GM12892 (cell line): Measurements from ENCODE around the gene STH. TPM values are rescaled to one million over a fixed set of nuclear protein-coding genes. Genes with fewer than 3 reads are reported as not detected.
"Not testable (repeated sequence)": the region's sequence is repeated elsewhere in the genome, so short reads cannot be mapped to it uniquely, and the experiment has no call there.

Experiments used
- DNase-seq: peaks from one replicate; pipeline ENCODE4 v3.0.0; 2011; ENCODE audit not compliant: insufficient read length
- FAIRE-seq: peaks from 2 replicates; lab custom pipeline; 2011; peaks lifted over from hg19 to GRCh38; lab: Jason Lieb, UNC
- POLR2A ChIP-seq: IDR thresholded peaks from 2 replicates; pipeline ENCODE4 v1.6.1; 2011; ENCODE audit warnings: low read depth, low read length, control low read depth
- POLR2AphosphoS5 ChIP-seq: IDR thresholded peaks from 2 replicates; pipeline ENCODE4 v1.6.1; 2011; ENCODE audit warnings: low read depth, low read length, control low read depth
- TAF1 ChIP-seq: IDR thresholded peaks from 2 replicates; pipeline ENCODE4 v1.6.1; 2011; ENCODE audit warnings: low read depth, mild to moderate bottlenecking, control low read depth, low read length, borderline replicate concordance
- polyA plus RNA-seq: library from polyadenylated mRNA; unstranded; fragments of >200 nt; gene quantifications from one replicate; pipeline ENCODE4 v1.2.1, GENCODE V29; 2012; ENCODE audit warnings: missing spikeins, inconsistent platforms; ENCODE audit not compliant: missing spikeins

Gene STH
- not detected for polyA plus RNA-seq

- no peak for TF ChIP-seq POLR2AphosphoS5
- TF ChIP-seq TAF1, result no peak
- no peak for TF ChIP-seq POLR2A
- DNase-seq, result no peak
- no peak for FAIRE-seq
These were observed at the start of gene STH for GRCh38 chr17:45998987-45999899. Gene STH (plus strand): TSS chr17:45999250. CDS start chr17:45999280, 30 bp downstream.

GRCh38 chr17:45949755-45950320, 49.2 kb upstream of the STH start:
- FAIRE-seq (no peak), DNase-seq (no peak)
- TF ChIP-seq TAF1, result no peak

- TF ChIP-seq POLR2A, result no peak
- no peak for TF ChIP-seq TAF1
- TF ChIP-seq POLR2AphosphoS5, result no peak
- FAIRE-seq, result no peak
- no peak for DNase-seq
These were observed 48.2 kb upstream of the STH start for GRCh38 chr17:45950888-45951287.

- FAIRE-seq, result no peak
- TF ChIP-seq POLR2AphosphoS5, result no peak
- no peak for TF ChIP-seq POLR2A
- no peak for TF ChIP-seq TAF1
These were observed 47.6 kb upstream of the STH start for GRCh38 chr17:45951403-45951802.

GRCh38 chr17:45951941-45952340, 47.1 kb upstream of the STH start:
- DNase-seq (no peak), FAIRE-seq (no peak)
- TF ChIP-seq POLR2AphosphoS5 (no peak), POLR2A (no peak), TAF1 (no peak)

More at GRCh38 chr17:45951403-45951802, 47.6 kb upstream of the STH start:
- no peak for DNase-seq

GRCh38 chr17:45952814-45953320, 46.2 kb upstream of the STH start:
- FAIRE-seq (no peak), DNase-seq (no peak)
- TF ChIP-seq POLR2AphosphoS5, result no peak
- TF ChIP-seq POLR2A, result no peak
- TF ChIP-seq TAF1, result no peak

GRCh38 chr17:45953561-45953960, 45.5 kb upstream of the STH start:
- FAIRE-seq (no peak), DNase-seq (no peak)
- TF ChIP-seq POLR2AphosphoS5 (no peak), TAF1 (no peak), POLR2A (no peak)

GRCh38 chr17:45954914-45955313, 44.1 kb upstream of the STH start:
- no peak for DNase-seq
- no peak for TF ChIP-seq TAF1
- no peak for TF ChIP-seq POLR2A
- no peak for TF ChIP-seq POLR2AphosphoS5
- FAIRE-seq, result no peak

GRCh38 chr17:45955326-45955725, 43.7 kb upstream of the STH start:
- FAIRE-seq (no peak), DNase-seq (no peak)
- TF ChIP-seq POLR2A (no peak), TAF1 (no peak), POLR2AphosphoS5 (no peak)

GRCh38 chr17:45956090-45956489, 43.0 kb upstream of the STH start:
- FAIRE-seq, result no peak

GRCh38 chr17:45956746-45957145, 42.3 kb upstream of the STH start:
- not testable (repeated sequence) for DNase-seq, FAIRE-seq

More at GRCh38 chr17:45956090-45956489, 43.0 kb upstream of the STH start:
- TF ChIP-seq POLR2A (no peak), POLR2AphosphoS5 (no peak), TAF1 (no peak)
- DNase-seq, result no peak

GRCh38 chr17:45958307-45958706, 40.7 kb upstream of the STH start:
- no peak for FAIRE-seq
- DNase-seq, result no peak
- TF ChIP-seq POLR2AphosphoS5 (no peak), POLR2A (no peak), TAF1 (no peak)

GRCh38 chr17:45958994-45959665, 39.9 kb upstream of the STH start:
- no peak for DNase-seq
- FAIRE-seq, result no peak
- TF ChIP-seq TAF1 (no peak), POLR2AphosphoS5 (no peak), POLR2A (no peak)
